Midbrain (tissue), 1 donor: ENCODE measurements around the gene MEGF9.
A peak's percentile ranks its signal among the peaks of the same experiment; 100 is the strongest.

Source experiments
- DNase-seq: peaks from one replicate; lab custom pipeline; 2025; lab: John Stamatoyannopoulos, UW

The MEGF9 gene

GRCh38 chr9:120730654-120731514 lies 16.6 kb upstream of the MEGF9 start:
- no peak for DNase-seq

GRCh38 chr9:120729791-120730241 lies 15.5 kb upstream of the MEGF9 start:
- no peak for DNase-seq

- DNase-seq = no peak
Observed at GRCh38 chr9:120726484-120726883, 12.2 kb upstream of the MEGF9 start.

GRCh38 chr9:120725907-120726306 lies 11.6 kb upstream of the MEGF9 start:
- DNase-seq = no peak

- no peak for DNase-seq
Observed at GRCh38 chr9:120724757-120725400, 10.6 kb upstream of the MEGF9 start.

- no peak for DNase-seq
Observed at GRCh38 chr9:120723565-120723964, 9.3 kb upstream of the MEGF9 start.

- DNase-seq = no peak
Observed at GRCh38 chr9:120720404-120720803, 6.1 kb upstream of the MEGF9 start.

GRCh38 chr9:120718316-120718715 lies 4.0 kb upstream of the MEGF9 start:
- no peak for DNase-seq

- no peak for DNase-seq
Observed at GRCh38 chr9:120717176-120717575, 2.9 kb upstream of the MEGF9 start.

GRCh38 chr9:120716483-120716882 lies 2.2 kb upstream of the MEGF9 start:
- no peak for DNase-seq

- no peak for DNase-seq
Observed at GRCh38 chr9:120715389-120715924, 1.2 kb upstream of the MEGF9 start.

- no peak for DNase-seq
Observed at GRCh38 chr9:120714846-120715388, 647 bp upstream of the MEGF9 start.

- peak; percentile 40 for DNase-seq
Observed at GRCh38 chr9:120713257-120714087, 798 bp downstream of the MEGF9 start.

- DNase-seq = peak; percentile 37
Observed at GRCh38 chr9:120712539-120713031, 1.7 kb downstream of the MEGF9 start.

- DNase-seq = no peak
Observed at GRCh38 chr9:120711841-120712538, 2.3 kb downstream of the MEGF9 start.

- peak; percentile 38 for DNase-seq
Observed at GRCh38 chr9:120711354-120711753, 2.9 kb downstream of the MEGF9 start.

- peak; percentile 68 for DNase-seq
Observed at GRCh38 chr9:120710110-120710981, 3.9 kb downstream of the MEGF9 start.

GRCh38 chr9:120708526-120709224 lies 5.6 kb downstream of the MEGF9 start:
- DNase-seq = no peak

GRCh38 chr9:120707170-120707569 lies 7.1 kb downstream of the MEGF9 start:
- no peak for DNase-seq
